CD4-positive, alpha-beta T cell treated with Interleukin-17A for 1 hour (primary cell): ENCODE data around the gene RIMKLA.
A peak's percentile ranks its signal among the peaks of the same experiment; 100 is the strongest.

Source experiments
- DNase-seq: peaks from one replicate; pipeline ENCODE4 v3.0.0-alpha.2; 2020

The RIMKLA gene

DNA sequence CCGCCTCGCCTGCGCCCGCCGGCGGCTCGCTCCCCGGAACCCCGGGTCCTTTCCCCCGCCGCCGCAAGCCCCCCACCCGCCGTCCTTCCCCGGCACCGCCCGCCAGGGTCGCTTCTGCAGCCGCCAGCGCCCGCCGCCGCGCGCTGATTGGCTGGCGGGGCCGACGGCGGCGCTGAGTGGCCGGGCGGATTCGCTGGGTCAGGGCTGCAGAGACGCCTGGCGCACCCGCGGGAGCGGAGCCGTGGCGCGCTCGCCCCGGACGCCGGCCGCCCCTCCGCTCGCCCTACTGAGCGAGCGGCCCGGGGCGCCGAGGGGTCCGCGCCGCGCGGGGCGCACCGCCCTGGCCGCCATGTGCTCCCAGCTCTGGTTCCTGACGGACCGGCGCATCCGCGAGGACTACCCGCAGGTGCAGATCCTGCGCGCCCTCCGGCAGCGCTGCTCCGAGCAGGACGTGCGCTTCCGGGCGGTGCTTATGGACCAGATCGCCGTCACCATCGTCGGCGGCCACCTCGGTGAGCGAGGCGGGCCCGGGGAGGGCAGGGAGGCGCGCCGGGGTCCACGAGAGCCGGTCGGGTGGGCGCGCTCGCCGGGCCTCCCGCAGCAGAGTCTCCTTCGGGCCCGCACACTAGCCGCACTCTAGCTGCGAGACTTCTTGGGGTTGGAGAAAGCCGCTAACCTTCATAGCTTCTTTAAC, at the start of gene RIMKLA:
TSS of gene RIMKLA (plus strand) at position 207 of the 694 bp plus-strand sequence. CDS start at position 350, 143 bp downstream.
- peak; percentile 21 for DNase-seq

DNA sequence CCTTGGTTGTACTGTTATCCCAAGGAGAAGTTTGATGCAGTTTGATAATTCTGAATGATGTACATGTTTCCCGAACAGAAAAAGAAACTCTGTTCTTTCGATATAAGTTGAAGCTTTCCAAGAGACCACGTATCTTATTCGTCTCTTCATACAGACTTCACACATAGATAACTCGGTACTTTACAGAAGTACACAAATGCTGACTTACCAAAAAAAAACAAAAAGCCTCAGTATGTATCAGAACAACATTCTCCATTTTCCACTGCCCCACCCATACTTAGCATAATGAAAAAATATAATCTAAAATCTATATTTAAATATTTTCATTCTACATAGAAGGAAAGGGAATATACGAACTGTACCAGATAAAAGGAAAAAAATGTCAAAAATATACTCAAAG, 47.7 kb upstream of the RIMKLA start:
- DNase-seq = no peak

- DNase-seq = no peak
These were observed 46.8 kb upstream of the RIMKLA start for GRCh38 chr1:42333662-42334239.

DNA sequence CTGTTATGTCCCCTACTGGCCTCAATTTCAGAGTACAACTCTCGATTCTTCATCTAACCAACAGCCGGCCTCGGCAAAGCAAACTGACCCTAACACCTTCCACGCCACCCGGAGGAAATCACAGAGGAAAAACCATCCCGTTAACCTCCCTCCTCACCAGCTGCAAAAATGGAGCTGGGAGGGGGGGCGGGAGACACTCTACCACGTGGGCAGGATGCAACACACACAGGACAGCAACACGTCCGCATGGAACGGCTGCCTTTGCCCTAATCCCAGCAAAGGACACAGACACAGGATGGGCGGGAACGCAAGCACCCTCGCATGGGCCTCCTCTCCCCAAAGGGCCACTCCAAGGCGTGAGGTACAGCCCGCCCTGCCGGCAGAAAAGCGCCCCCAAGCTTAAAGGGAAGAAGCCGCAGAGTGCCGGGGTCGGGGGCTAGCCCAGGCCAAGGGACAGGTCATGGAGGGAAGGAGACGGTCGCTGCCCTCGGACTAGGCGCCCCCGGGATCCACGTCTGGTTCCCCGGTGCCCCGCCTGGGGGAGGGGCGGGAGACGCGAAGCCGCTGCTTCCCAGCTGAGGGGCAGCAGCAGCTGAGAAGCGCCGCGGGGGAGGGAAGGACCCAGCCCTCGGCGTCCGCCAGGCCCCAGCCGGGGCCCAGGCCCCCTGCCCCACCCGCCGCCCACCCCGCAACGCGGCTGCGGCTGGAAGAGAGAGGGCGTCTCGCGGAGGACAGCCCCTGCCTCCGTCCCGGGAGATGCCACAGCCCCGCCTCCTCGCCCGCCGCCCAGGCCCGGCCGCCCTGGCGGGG, 46.1 kb upstream of the RIMKLA start:
- DNase-seq = peak; percentile 30

GRCh38 chr1:42335050-42335808, 45.4 kb upstream of the RIMKLA start, which contains the start of gene FOXJ3:
TSS of gene FOXJ3 (minus strand) at chr1:42335235. CDS start at chr1:42311093, 24,142 bp downstream.
- DNase-seq = peak; percentile 93

- no peak for DNase-seq
These were observed 44.6 kb upstream of the RIMKLA start for GRCh38 chr1:42335809-42336518.

- no peak for DNase-seq
These were observed 43.6 kb upstream of the RIMKLA start for GRCh38 chr1:42336978-42337377.

DNA sequence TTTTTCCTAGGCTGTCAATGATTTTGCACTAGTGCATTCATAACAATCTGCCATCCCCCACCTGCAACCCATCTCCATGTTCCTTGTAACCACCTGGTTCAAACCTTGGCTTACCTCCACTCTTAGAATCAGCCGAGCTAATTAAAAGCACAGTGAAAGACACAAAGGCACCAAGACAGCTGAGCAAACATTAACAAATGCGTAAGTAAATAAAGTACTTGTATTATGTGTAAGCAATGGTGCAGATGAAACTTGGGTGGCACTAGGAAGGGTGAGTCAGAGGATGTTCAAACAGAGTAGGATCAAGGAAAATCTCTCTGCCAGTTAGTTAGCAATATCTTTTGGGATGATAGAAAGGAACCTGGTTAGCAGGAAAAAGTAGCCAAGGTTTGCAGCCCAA, 40.5 kb upstream of the RIMKLA start:
- DNase-seq = no peak

DNA sequence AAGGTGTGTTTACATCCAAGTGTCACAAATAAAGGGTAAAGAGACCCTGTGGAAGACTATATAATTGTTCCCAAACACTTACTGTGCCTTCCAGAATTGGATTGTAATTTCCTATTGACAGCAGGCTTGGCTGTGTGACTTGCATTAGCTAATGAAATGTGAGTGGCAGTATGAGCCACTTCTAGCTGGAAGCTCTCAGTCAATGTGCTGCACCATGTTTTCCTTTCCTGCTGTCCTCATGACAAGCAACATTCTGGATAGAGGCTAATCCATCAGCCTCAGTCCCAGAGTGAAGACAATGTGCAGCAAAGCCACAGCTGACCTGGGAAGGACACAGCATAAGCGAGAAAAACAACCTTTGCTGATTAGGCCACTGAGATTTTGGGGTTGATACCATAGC, 39.7 kb upstream of the RIMKLA start:
- no peak for DNase-seq

GRCh38 chr1:42343049-42343448, 37.5 kb upstream of the RIMKLA start:
- no peak for DNase-seq

DNA sequence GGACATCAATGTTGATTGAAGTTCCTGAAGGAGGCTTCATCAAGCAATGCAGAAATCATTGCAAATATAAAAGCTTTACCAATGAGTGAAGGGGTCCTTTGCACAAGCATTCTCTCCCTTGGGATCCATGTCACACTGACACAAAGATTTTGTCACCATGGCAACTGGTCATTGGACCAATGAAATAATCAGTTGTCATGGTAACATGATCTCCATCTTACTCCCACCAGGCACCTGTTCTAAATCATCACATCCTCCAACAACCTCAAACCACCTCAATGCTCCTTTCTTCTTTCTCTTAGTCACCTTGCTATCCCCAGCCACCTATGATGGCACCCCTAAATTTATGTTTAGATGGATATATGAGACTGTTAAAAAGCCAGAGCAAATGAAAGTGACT, 32.1 kb upstream of the RIMKLA start:
- DNase-seq = no peak

GRCh38 chr1:42350086-42350485, 30.5 kb upstream of the RIMKLA start:
- no peak for DNase-seq

- DNase-seq = no peak
These were observed 21.8 kb upstream of the RIMKLA start for GRCh38 chr1:42358791-42359190.

DNA sequence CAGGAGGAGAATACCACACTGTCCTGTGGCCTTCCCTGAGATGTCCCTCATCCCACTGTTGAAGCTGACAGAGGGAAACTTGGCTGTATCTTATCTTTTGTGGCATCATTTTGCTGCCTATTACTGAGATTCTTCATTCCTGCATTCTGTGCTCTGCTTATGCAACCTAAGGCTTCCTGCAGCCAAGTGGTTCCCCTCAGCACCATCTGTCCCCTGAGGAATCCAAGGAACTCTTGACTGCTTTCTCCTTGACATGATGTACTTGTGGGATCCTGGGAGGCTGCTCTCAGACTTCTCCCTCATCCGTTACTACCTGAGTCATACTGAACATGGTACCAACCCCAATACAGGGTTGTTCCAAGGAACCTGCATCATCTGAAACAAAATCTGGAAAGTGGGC, 21.1 kb upstream of the RIMKLA start:
- DNase-seq = no peak

DNA sequence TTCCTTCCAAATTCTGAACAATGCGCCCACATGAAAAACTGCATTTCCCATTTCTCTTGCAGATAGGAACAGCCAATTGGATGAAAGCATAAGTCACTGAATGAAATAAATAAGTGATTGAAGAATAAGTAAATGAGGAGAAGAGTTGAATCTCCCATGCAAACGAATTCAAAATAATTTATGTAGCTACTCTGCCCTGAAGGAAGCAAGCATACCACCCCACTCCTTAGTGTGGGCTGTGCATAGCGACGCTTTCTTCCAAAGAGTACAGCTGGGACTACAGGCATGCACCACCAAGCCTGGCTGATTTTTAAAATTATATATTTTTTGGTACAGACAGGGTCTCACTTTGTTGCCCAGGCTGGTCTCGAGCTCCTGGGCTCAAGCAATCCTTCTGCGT, 16.5 kb upstream of the RIMKLA start:
- DNase-seq = no peak

DNA sequence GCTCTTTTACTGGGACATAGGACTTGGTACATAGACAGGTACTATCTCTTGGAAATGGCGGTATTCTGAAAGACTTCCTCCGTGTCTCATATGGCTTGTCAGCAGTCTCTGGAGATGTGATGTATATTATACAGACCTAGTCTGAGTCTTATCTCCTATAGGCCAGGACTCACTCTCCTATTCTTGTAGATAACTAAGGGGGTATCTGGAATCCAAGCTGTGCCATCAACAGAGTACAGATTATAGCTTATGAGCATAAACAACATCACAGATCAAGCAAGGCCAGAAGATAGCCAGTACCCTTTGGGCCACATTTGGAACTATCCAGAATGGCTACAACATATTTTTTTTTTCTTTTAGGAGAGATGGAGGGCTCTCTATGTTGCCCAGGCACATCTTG, 16.1 kb upstream of the RIMKLA start:
- DNase-seq = no peak

DNA sequence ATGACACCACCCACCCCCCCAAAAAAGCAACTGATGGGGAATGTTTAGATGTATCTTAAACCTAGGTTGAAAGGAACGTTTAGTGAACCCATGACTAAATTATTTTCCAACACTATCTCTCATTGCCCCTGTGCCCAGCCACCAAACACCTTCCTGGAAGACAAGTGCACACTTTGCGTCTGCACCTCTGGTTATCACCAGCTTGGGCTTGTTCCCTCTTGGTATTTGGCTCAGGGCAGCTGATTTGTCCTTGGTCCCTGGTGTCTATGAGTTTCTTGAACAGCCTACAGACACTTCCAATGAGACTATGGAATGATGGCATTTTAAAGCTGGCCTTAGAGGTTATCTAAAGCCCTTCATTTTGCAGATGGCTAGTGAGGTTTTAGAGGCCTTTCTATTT, 15.5 kb upstream of the RIMKLA start:
- no peak for DNase-seq

- DNase-seq = no peak
These were observed 12.3 kb upstream of the RIMKLA start for GRCh38 chr1:42368096-42368795.

- no peak for DNase-seq
These were observed 11.1 kb upstream of the RIMKLA start for GRCh38 chr1:42369471-42369870.

DNA sequence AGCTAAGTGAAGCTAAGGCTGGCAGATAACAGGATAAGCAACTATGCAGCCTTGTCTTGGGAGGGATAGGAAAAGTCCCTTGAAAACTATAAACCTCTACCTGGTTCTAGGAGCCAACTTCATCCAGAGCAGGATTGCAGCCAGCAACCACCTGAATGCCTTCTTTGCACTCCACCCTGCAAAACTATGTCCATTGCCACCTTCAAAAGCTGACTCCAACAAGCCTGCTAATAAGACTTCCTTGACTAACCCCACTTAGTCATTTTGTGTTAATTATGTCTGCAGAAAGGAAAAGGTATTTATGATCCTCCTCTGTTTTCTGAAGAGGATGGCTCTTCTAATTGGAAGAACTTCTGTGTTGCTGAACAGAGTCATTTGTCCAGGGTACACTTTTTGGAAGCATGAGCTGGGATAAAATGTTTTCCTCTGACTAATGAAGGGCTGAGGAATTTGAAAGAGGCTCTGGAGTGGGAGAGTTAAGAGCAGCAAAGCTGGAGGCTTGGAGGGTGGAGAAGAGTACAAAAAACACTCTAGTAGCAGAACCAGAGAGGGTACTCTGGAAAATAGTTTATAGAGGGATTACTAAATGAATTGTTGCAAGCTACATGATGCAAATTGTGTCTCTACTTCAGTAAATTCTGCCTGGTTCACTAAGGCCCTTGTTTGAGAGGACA, 9.6 kb upstream of the RIMKLA start:
- DNase-seq = no peak

GRCh38 chr1:42372796-42373195, 7.8 kb upstream of the RIMKLA start:
- DNase-seq = no peak
